PC-3 (cell line): Measurements from ENCODE around the gene AGBL5. TPM values are rescaled to one million over a fixed set of nuclear protein-coding genes. Genes with fewer than 3 reads are reported as not detected.

Experiments used
- ATAC-seq: fragments of 200-7000 bp; cut with Tn5 transposase; 2 replicates; pipeline ENCODE4 v1.9.1; 2020; ENCODE audit warnings: mild to moderate bottlenecking, moderate library complexity
- Bru-seq: library from RNA; stranded (reverse); fragments of 400-500 nt; gene quantifications from one replicate; lab custom pipeline; 2021; lab: Mats Ljungman, UMichigan
- BruChase-seq, 2 experiments: library from RNA; stranded (reverse); fragments of 400-500 nt; gene quantifications; one replicate each; lab custom pipeline; 2021; lab: Mats Ljungman, UMichigan
- BruUV-seq: library from RNA; stranded (reverse); fragments of 400-500 nt; replicated peaks from 2 replicates; lab custom pipeline; 2021; lab: Mats Ljungman, UMichigan
- CTCF ChIA-PET: fragments of 300-600 bp; sonication (Branson Sonifier 250); formaldehyde crosslinking; loops from one replicate; lab custom pipeline; 2022; ENCODE audit warnings: antibody characterized with exemption; lab: Charles Lee
- POLR2A ChIA-PET: fragments of 300-600 bp; sonication (Branson Sonifier 250); formaldehyde crosslinking; loops from one replicate; lab custom pipeline; 2022; ENCODE audit warnings: antibody characterized with exemption; ENCODE audit not compliant: unreplicated experiment; lab: Charles Lee
- DNase-seq: peaks from one replicate; pipeline ENCODE4 v3.0.0-alpha.2; 2015
- H2AFZ ChIP-seq: fragments of 300-600 bp; sonication (generic); 2 replicates; pipeline ENCODE4 v1.6.0; 2016; ENCODE audit warnings: antibody characterized with exemption, low read length
- H3F3A ChIP-seq: fragments of 300-600 bp; sonication (generic); one replicate; pipeline ENCODE4 v1.6.0; 2017; ENCODE audit warnings: antibody characterized with exemption, low read length, control low read depth, mild to moderate bottlenecking; ENCODE audit not compliant: unreplicated experiment
- H3K27ac ChIP-seq: fragments of 300-600 bp; sonication (generic); 2 replicates; pipeline ENCODE4 v1.5.1; 2016; ENCODE audit warnings: mild to moderate bottlenecking, low read length
- H3K27me3 ChIP-seq: fragments of 300-600 bp; sonication (generic); 2 replicates; pipeline ENCODE4 v1.6.1; 2016; ENCODE audit warnings: low read length, mixed read lengths
- H3K36me3 ChIP-seq: fragments of 300-600 bp; sonication (generic); 2 replicates; pipeline ENCODE4 v1.6.1; 2016; ENCODE audit warnings: low read depth, mixed run types, low read length, mixed read lengths
- H3K4me1 ChIP-seq: fragments of 300-600 bp; sonication (generic); 2 replicates; pipeline ENCODE4 v1.5.1; 2016; ENCODE audit warnings: low read length; ENCODE audit not compliant: insufficient read depth
- H3K4me2 ChIP-seq: fragments of 300-600 bp; sonication (generic); 2 replicates; pipeline ENCODE4 v1.6.0; 2016; ENCODE audit warnings: low read length
- H3K4me3 ChIP-seq: fragments of 300-600 bp; sonication (generic); 2 replicates; pipeline ENCODE4 v1.5.1; 2016; ENCODE audit warnings: mild to moderate bottlenecking, low read length, mixed read lengths
- H3K79me2 ChIP-seq: fragments of 300-600 bp; sonication (generic); 2 replicates; pipeline ENCODE4 v1.6.1; 2017; ENCODE audit warnings: low read length, mixed read lengths
- H3K9ac ChIP-seq: fragments of 300-600 bp; sonication (generic); 2 replicates; pipeline ENCODE4 v1.6.0; 2016; ENCODE audit warnings: mild to moderate bottlenecking, low read length
- H3K9me2 ChIP-seq: fragments of 300-600 bp; sonication (generic); replicated peaks from 2 replicates; pipeline ENCODE4 v1.6.1; 2016; ENCODE audit warnings: mixed run types, low read length, mixed read lengths
- H3K9me3 ChIP-seq: fragments of 300-600 bp; sonication (generic); 2 replicates; pipeline ENCODE4 v1.6.1; 2016; ENCODE audit warnings: low read length, mixed read lengths
- H4K20me1 ChIP-seq: fragments of 300-600 bp; sonication (generic); 2 replicates; pipeline ENCODE4 v1.6.1; 2016; ENCODE audit warnings: low read length, mixed read lengths
- EZH2 ChIP-seq: fragments of 300-600 bp; sonication (generic); IDR thresholded peaks from one replicate; pipeline ENCODE4 v1.6.1; 2017; ENCODE audit warnings: antibody characterized with exemption, mild to moderate bottlenecking, low read length; ENCODE audit not compliant: unreplicated experiment
- EZH2phosphoT487 ChIP-seq: fragments of 300-600 bp; sonication (generic); IDR thresholded peaks from 2 replicates; pipeline ENCODE4 v1.6.1; 2018; ENCODE audit warnings: mild to moderate bottlenecking, antibody characterized with exemption, low read length, borderline replicate concordance
- intact Hi-C: fragments of 100-400 bp; cut with micrococcal nuclease; formaldehyde crosslinking; loops from 2 replicates; pipeline ENCODE4 v1.9.0; 2023
- long read RNA-seq: library from polyadenylated mRNA; unstranded; transcript quantifications from one replicate; pipeline ENCODE4 v2.0.0, GENCODE V29; 2021; ENCODE audit not compliant: unreplicated experiment
- total RNA-seq: library from RNA; depleted of rRNA; stranded (reverse); fragments of >200 nt; gene quantifications from 2 replicates; pipeline ENCODE4 v1.2.3, GENCODE V29; 2014; rRNA removed
- TF ChIP-seq, protein P1 (sequence below): fragments of 300-600 bp; sonication (generic); conservative IDR thresholded peaks from 2 replicates; pipeline ENCODE4 v1.5.1; 2017; ENCODE audit warnings: antibody characterized with exemption, low read depth, mild to moderate bottlenecking, low read length

AGBL5 gene
- 14.1 and 19.2 TPM in 2 replicates for total RNA-seq
- Bru-seq, nascent RNA: percentile 49 among the genes with signal in this experiment
- percentile 64 among the genes with signal in this experiment for BruChase-seq, experiment 1, labeled RNA remaining after a 6-hour chase
- BruChase-seq, experiment 2, labeled RNA remaining after a 2-hour chase: percentile 54 among the genes with signal in this experiment
- long read RNA-seq, transcript AGBL5-201 (11 exons, 2,382 nt): major isoform, 46 of 102 reads
- long read RNA-seq, partial matches to known transcripts: 19 of 102 reads
- long read RNA-seq, other reads (novel, unspliced or antisense): 33 of 102 reads

GRCh38 chr2:27050996-27051901, at the start of gene AGBL5:
Gene AGBL5 (plus strand): TSS chr2:27051668. CDS start chr2:27052959, 1,291 bp downstream.
- H3K27me3 ChIP-seq: no peaks in the 10 kb centered on the region
- intact Hi-C loops: loop anchor here (1.0 to 2.0 kb wide), 3 partner anchors 18 to 90 kb away; partner anchors contain the start of gene TMEM214
- TF ChIP-seq, protein P1, sequence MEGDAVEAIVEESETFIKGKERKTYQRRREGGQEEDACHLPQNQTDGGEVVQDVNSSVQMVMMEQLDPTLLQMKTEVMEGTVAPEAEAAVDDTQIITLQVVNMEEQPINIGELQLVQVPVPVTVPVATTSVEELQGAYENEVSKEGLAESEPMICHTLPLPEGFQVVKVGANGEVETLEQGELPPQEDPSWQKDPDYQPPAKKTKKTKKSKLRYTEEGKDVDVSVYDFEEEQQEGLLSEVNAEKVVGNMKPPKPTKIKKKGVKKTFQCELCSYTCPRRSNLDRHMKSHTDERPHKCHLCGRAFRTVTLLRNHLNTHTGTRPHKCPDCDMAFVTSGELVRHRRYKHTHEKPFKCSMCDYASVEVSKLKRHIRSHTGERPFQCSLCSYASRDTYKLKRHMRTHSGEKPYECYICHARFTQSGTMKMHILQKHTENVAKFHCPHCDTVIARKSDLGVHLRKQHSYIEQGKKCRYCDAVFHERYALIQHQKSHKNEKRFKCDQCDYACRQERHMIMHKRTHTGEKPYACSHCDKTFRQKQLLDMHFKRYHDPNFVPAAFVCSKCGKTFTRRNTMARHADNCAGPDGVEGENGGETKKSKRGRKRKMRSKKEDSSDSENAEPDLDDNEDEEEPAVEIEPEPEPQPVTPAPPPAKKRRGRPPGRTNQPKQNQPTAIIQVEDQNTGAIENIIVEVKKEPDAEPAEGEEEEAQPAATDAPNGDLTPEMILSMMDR: no peak
- TF ChIP-seq EZH2phosphoT487 (no peak), EZH2 (no peak)
- BruUV-seq: no TSS peak
- peak within 1 kb of the TSS; percentile 52 for H3K27ac ChIP-seq
- no peaks in the 10 kb centered on the region for H4K20me1 ChIP-seq
- H3K4me2 ChIP-seq: peak within 1 kb of the TSS; percentile 94
- no peaks in the 10 kb centered on the region for H3F3A ChIP-seq
- no peaks in the 10 kb centered on the region for H3K9me2 ChIP-seq
- CTCF ChIA-PET: interaction anchor here (0.5 to 1.0 kb wide), 3 partner anchors 89 to 242 kb away, joined by 3 to 6 read pairs (median 4); no protein-coding TSS in a partner anchor
- H3K9ac ChIP-seq: peak within 1 kb of the TSS; percentile 61
- H3K4me3 ChIP-seq: peak within 1 kb of the TSS; percentile 77
- no peaks in the 10 kb centered on the region for H3K9me3 ChIP-seq
- peak; percentile 96 for DNase-seq
- no peaks in the 10 kb centered on the region for H3K79me2 ChIP-seq
- no peaks in the 10 kb centered on the region for H3K36me3 ChIP-seq
- H2AFZ ChIP-seq: peak within 1 kb of the TSS; percentile 89
- ATAC-seq: peak; percentile 54
- peaks cover 17% of the 10 kb centered on the region for H3K4me1 ChIP-seq
- POLR2A ChIA-PET: interaction anchor here (0.5 to 1.0 kb wide), 2 partner anchors 83 to 377 kb away, joined by 3 to 5 read pairs; partner anchors contain the start of gene NRBP1

GRCh38 chr2:27001950-27002349, 49.5 kb upstream of the AGBL5 start:
- no peaks in the 10 kb centered on the region for H3K36me3 ChIP-seq
- ChIA-PET CTCF (no interaction called here), POLR2A (no interaction called here)
- no peaks in the 10 kb centered on the region for H3K79me2 ChIP-seq
- H3K4me1 ChIP-seq: peaks cover 28% of the 10 kb centered on the region
- intact Hi-C loops: no loop called here
- TF ChIP-seq EZH2 (no peak), EZH2phosphoT487 (no peak)
- TF ChIP-seq, protein P1: no peak
- H4K20me1 ChIP-seq: no peaks in the 10 kb centered on the region
- H3K4me2 ChIP-seq: no peak overlapping the region
- H3K9me3 ChIP-seq: no peaks in the 10 kb centered on the region
- DNase-seq: peak; percentile 56
- no peak overlapping the region for H2AFZ ChIP-seq
- peak overlapping the region; percentile 5; the same call in 1 of the 2 replicates for H3K27ac ChIP-seq
- no peak overlapping the region for H3K9ac ChIP-seq
- no peaks in the 10 kb centered on the region for H3K27me3 ChIP-seq
- H3K4me3 ChIP-seq: no peak overlapping the region
- no peaks in the 10 kb centered on the region for H3F3A ChIP-seq
- peak; percentile 68 for ATAC-seq
- H3K9me2 ChIP-seq: no peaks in the 10 kb centered on the region
- BruUV-seq: no TSS peak
